Cardiac fibroblast (primary cell): ENCODE measurements around the gene RPH3AL.

ENCODE experiments used
- DNase-seq, 2 donors: peaks; one replicate each; pipeline versions ENCODE4 v3.0.0 to v3.0.0-alpha.2; 2010; ENCODE audit warnings: low read depth in 2 of 2
- H3K4me3 ChIP-seq, 2 donors: replicated peaks in 1 of 2; 1 replicate in 1 of 2; 2 replicates in 1 of 2; pipeline ENCODE4 v1.5.1; 2011; ENCODE audit warnings: low read depth in 2 of 2, low read length in 2 of 2, mild to moderate bottlenecking in 2 of 2, moderate library complexity in 1 of 2
- CTCF ChIP-seq: IDR thresholded peaks from one replicate; pipeline ENCODE4 v1.5.1; 2011; ENCODE audit warnings: low read depth, mild to moderate bottlenecking, low read length, inconsistent platforms

The RPH3AL gene

GRCh38 chr17:284676-285355 is 67.8 kb downstream of the RPH3AL start:
- DNase-seq, result no peak
- no peak for TF ChIP-seq CTCF
- no peak overlapping the region for H3K4me3 ChIP-seq

GRCh38 chr17:283911-284675 is 68.5 kb downstream of the RPH3AL start:
- H3K4me3 ChIP-seq, result no peak overlapping the region
- TF ChIP-seq CTCF, result no peak
- no peak for DNase-seq

- no peak for DNase-seq
- no peak overlapping the region for H3K4me3 ChIP-seq
- no peak for TF ChIP-seq CTCF
These were observed 69.4 kb downstream of the RPH3AL start for GRCh38 chr17:282912-283882.

- no peak for TF ChIP-seq CTCF
- DNase-seq, result no peak
- H3K4me3 ChIP-seq, result no peak overlapping the region
These were observed 70.4 kb downstream of the RPH3AL start for GRCh38 chr17:282000-282911.

- TF ChIP-seq CTCF, result no peak
- H3K4me3 ChIP-seq, result no peak overlapping the region
- no peak for DNase-seq
These were observed 71.1 kb downstream of the RPH3AL start for GRCh38 chr17:281365-281999.
